GM21529 (cell line): Measurements from ENCODE around the gene DCAF5.

Experiments used
- ATAC-seq: cut with Tn5 transposase; IDR thresholded peaks from one replicate; pipeline ENCODE4 v1.9.1; 2021; ENCODE audit not compliant: unreplicated experiment

The DCAF5 gene

GRCh38 chr14:69008421-69008884 is 144.5 kb downstream of the DCAF5 start:
- ATAC-seq, result no peak

DNA sequence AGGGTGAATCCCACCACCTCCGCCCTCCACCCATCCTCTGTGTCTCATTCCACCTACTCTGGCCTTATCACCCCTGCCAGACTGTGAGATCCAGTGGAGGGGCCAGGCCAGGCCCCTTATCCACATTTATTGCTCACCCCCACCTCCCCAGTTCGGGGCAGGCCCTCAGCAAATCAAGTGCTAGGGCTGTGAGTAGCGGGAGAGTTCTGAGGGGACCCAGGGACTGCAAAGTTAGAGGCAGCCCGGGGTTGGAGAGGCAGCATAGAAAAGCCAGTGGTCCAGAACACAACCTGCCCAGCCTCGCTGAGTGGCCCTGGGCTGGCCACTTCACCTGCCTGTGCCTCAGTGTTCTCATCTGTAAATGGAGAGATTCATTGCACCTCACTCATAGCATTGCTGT is 146.6 kb downstream of the DCAF5 start:
- ATAC-seq, result no peak

GRCh38 chr14:69005432-69006148 is 147.3 kb downstream of the DCAF5 start:
- no peak for ATAC-seq

- ATAC-seq, result no peak
These were observed 148.0 kb downstream of the DCAF5 start for GRCh38 chr14:69004731-69005431.

- no peak for ATAC-seq
These were observed 149.3 kb downstream of the DCAF5 start for GRCh38 chr14:69003626-69004025.

DNA sequence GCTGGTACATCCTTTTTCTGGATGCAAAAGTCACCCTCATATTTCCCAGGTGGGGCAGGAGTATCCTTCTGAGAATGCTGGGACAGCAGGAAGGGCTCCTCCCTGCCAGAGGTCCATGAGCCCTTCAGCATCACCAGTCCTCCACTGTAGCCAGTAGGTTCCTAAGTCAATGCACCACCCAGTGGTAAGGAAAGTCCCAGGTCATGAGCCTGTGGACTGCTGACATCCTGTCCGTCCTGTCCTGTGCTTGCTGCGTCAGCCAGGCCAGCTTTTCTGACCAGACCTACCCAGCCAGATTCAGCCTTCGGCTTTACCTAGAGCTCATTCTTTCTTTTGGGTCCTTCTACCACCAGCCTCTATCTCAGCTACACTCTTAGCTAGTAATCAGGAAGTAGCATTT is 150.8 kb downstream of the DCAF5 start:
- no peak for ATAC-seq

GRCh38 chr14:69001375-69001774 is 151.5 kb downstream of the DCAF5 start:
- no peak for ATAC-seq
